SU-DHL-6 (cell line): ENCODE measurements around the gene MXD4.

Source experiments
- H2AFZ ChIP-seq: fragments of 200-600 bp; sonication (generic); 2 replicates; pipeline ENCODE4 v1.6.1; 2014; ENCODE audit warnings: low read depth, mild to moderate bottlenecking, moderate library complexity, mixed read lengths, antibody characterized with exemption, low read length; ENCODE audit not compliant: severe bottlenecking
- H3F3A ChIP-seq: fragments of 200-600 bp; shearing (Covaris generic); 2 replicates; pipeline ENCODE4 v1.6.0; 2016; ENCODE audit warnings: antibody characterized with exemption, mild to moderate bottlenecking; ENCODE audit not compliant: insufficient read depth
- H3K27ac ChIP-seq: fragments of 200-600 bp; sonication (generic); 2 replicates; pipeline ENCODE4 v1.5.1; 2016; ENCODE audit warnings: low read depth, mild to moderate bottlenecking, low read length, moderate library complexity, mixed read lengths
- H3K27me3 ChIP-seq: fragments of 200-600 bp; sonication (generic), shearing (Covaris generic); 2 replicates; pipeline ENCODE4 v1.6.0; 2014; ENCODE audit warnings: mild to moderate bottlenecking, low read length
- H3K36me3 ChIP-seq: fragments of 200-600 bp; sonication (generic); 2 replicates; pipeline ENCODE4 v1.6.1; 2014; ENCODE audit warnings: mild to moderate bottlenecking, low read length, mixed read lengths
- H3K4me2 ChIP-seq: fragments of 300-600, 200-600 bp; shearing (Covaris generic), sonication (generic); 2 replicates; pipeline ENCODE4 v1.6.0; 2014; ENCODE audit warnings: low read length, low read depth, mild to moderate bottlenecking; ENCODE audit not compliant: poor library complexity, severe bottlenecking
- H3K4me3 ChIP-seq: fragments of 200-600 bp; sonication (generic); 2 replicates; pipeline ENCODE4 v1.5.1; 2014; ENCODE audit warnings: antibody characterized with exemption, low read length, mild to moderate bottlenecking, mixed read lengths; ENCODE audit not compliant: insufficient read depth, poor library complexity, severe bottlenecking
- H3K79me2 ChIP-seq: fragments of 200-600 bp; sonication (generic); 2 replicates; pipeline ENCODE4 v1.6.1; 2014; ENCODE audit warnings: mild to moderate bottlenecking, low read length, moderate library complexity; ENCODE audit not compliant: insufficient read depth
- H3K9ac ChIP-seq: fragments of 200-600 bp; sonication (generic); 2 replicates; pipeline ENCODE4 v1.7.0; 2014; ENCODE audit warnings: mild to moderate bottlenecking, low read length
- H3K9me2 ChIP-seq: fragments of 200-600 bp; sonication (generic); replicated peaks from 2 replicates; pipeline ENCODE4 v1.6.1; 2014; ENCODE audit warnings: low read length; ENCODE audit not compliant: insufficient read depth
- H3K9me3 ChIP-seq: fragments of 200-600 bp; sonication (generic); 2 replicates; pipeline ENCODE4 v1.6.1; 2014; ENCODE audit warnings: low read length, mixed read lengths; ENCODE audit not compliant: insufficient read depth
- H4K20me1 ChIP-seq: fragments of 200-600 bp; sonication (generic); 2 replicates; pipeline ENCODE4 v1.6.1; 2014; ENCODE audit warnings: low read depth, mild to moderate bottlenecking, antibody characterized with exemption, low read length, moderate library complexity, mixed read lengths
- EZH2phosphoT487 ChIP-seq: fragments of 200-600 bp; sonication (generic), shearing (Covaris generic); conservative IDR thresholded peaks from 2 replicates; pipeline ENCODE4 v1.6.1; 2018; ENCODE audit warnings: mild to moderate bottlenecking, antibody characterized with exemption, low read length, moderate library complexity, mixed read lengths
- TF ChIP-seq, protein P1 (sequence below): fragments of 200-600 bp; sonication (generic); IDR thresholded peaks from one replicate; pipeline ENCODE4 v1.5.1; 2017; ENCODE audit warnings: antibody characterized with exemption, mild to moderate bottlenecking, low read length, moderate library complexity; ENCODE audit not compliant: insufficient read depth, poor library complexity, severe bottlenecking

The MXD4 gene

DNA sequence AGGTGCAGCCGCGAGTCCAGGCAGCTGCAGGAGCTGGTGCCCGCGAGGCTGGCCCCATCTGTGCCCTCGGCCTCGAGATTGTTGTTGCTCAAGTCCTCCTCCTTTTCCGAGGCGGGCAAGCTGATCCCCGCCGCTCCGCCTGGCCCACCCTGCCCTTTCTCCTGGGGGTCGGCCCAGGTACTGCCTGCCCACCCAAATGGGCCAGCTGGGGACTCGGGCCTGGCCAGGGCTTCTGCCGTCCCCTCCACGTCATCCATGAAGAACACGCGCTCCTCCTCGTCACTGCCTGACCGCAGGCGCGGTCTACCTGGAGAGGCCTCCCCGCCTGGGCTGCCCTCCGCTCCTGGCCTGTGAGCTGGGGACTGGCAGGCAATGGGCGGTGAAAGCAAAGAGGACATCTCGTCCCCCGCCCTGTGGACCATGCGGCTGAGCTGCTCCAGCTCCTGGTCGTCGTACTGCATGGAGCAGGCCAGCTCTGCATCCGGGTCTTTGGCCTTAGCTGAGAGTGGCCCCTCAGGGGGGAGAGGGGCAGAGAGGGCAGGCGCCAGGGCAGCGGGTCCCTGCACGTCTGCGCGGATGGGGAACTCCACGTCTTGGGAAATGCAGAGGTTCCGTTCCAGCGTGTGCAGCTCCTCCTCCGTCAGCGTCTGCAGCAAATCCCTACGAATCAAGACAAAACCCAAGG lies 43.1 kb upstream of the MXD4 start:
- H3K9me3 ChIP-seq: no peaks in the 10 kb centered on the region
- no peaks in the 10 kb centered on the region for H3K27me3 ChIP-seq
- no peaks in the 10 kb centered on the region for H3F3A ChIP-seq
- H3K9ac ChIP-seq: no peak overlapping the region
- no peak overlapping the region for H3K4me2 ChIP-seq
- TF ChIP-seq EZH2phosphoT487: no peak
- TF ChIP-seq, protein P1, sequence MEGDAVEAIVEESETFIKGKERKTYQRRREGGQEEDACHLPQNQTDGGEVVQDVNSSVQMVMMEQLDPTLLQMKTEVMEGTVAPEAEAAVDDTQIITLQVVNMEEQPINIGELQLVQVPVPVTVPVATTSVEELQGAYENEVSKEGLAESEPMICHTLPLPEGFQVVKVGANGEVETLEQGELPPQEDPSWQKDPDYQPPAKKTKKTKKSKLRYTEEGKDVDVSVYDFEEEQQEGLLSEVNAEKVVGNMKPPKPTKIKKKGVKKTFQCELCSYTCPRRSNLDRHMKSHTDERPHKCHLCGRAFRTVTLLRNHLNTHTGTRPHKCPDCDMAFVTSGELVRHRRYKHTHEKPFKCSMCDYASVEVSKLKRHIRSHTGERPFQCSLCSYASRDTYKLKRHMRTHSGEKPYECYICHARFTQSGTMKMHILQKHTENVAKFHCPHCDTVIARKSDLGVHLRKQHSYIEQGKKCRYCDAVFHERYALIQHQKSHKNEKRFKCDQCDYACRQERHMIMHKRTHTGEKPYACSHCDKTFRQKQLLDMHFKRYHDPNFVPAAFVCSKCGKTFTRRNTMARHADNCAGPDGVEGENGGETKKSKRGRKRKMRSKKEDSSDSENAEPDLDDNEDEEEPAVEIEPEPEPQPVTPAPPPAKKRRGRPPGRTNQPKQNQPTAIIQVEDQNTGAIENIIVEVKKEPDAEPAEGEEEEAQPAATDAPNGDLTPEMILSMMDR: no peak
- no peak overlapping the region for H2AFZ ChIP-seq
- H4K20me1 ChIP-seq: no peaks in the 10 kb centered on the region
- no peaks in the 10 kb centered on the region for H3K79me2 ChIP-seq
- no peaks in the 10 kb centered on the region for H3K9me2 ChIP-seq
- H3K36me3 ChIP-seq: no peaks in the 10 kb centered on the region
- no peak overlapping the region for H3K27ac ChIP-seq
- no peak overlapping the region for H3K4me3 ChIP-seq

DNA sequence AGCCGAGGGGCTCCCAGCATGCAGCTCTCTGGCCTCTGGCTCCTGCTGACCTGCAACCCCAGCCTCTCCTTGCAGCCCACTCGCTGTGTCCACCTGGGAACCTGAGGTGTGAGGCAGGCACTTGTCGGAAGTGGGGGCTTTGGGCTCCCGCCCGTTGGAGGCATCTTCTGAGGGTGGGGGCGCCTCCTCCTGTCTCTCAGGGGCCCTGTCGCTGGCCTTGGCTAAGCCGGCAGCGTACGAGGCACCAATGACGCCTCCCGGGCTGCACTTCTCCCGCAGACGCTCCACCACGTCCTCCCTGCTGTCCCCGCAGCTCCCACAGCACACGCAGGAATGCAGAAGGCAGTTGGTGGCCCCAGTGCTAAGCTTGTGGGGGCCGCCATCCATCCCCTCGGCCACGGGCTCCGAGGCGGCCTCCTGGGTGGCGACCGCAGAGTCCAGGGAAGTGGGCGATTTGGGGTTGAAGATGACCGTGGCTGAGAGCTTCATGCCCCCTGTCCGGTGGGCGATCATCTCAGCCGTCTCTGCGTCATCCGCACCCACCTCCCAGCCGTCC lies 42.5 kb upstream of the MXD4 start:
- no peaks in the 10 kb centered on the region for H3K9me2 ChIP-seq
- H3K79me2 ChIP-seq: no peaks in the 10 kb centered on the region
- no peaks in the 10 kb centered on the region for H3F3A ChIP-seq
- no peaks in the 10 kb centered on the region for H3K27me3 ChIP-seq
- H3K36me3 ChIP-seq: no peaks in the 10 kb centered on the region
- no peaks in the 10 kb centered on the region for H4K20me1 ChIP-seq
- H3K9ac ChIP-seq: no peak overlapping the region
- no peak overlapping the region for H3K4me2 ChIP-seq
- H2AFZ ChIP-seq: no peak overlapping the region
- no peak for TF ChIP-seq EZH2phosphoT487
- TF ChIP-seq, protein P1: no peak
- no peak overlapping the region for H3K27ac ChIP-seq
- H3K9me3 ChIP-seq: no peaks in the 10 kb centered on the region
- H3K4me3 ChIP-seq: no peak overlapping the region

DNA sequence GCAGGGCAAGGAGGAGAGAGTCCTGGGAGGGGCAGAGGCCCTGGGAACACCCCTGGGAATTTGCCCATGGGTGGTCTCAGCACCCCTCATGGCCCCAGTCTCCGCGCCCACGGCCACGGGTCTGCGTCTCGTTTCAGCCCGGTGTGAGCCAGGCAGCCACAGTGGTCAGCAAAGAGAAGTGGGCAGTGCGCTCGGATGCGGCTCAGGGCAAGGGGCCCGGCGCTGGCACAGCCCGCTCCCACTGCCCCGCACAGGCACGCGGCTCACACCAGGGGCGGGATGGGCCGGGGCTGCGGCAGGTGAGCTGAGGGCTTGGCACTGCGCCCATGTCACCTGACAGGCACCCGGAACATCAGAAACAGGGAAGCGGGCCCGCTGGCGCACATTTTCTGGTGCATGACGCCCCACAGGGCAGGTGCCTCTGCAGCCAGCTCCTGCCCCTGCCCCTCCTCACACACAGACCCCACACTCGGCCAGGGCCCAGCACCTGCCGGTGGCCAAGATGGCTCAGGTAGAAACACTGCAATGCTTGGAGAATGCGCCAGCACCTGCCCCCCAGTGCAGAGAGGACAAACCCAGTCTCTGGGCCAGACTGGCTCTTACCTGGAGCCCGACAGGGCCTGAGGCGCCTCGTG lies 41.9 kb upstream of the MXD4 start:
- H3K9me3 ChIP-seq: no peaks in the 10 kb centered on the region
- H3K4me2 ChIP-seq: no peak overlapping the region
- H3K36me3 ChIP-seq: no peaks in the 10 kb centered on the region
- H3K9ac ChIP-seq: no peak overlapping the region
- no peaks in the 10 kb centered on the region for H3F3A ChIP-seq
- H3K27ac ChIP-seq: no peak overlapping the region
- H3K4me3 ChIP-seq: no peak overlapping the region
- H4K20me1 ChIP-seq: no peaks in the 10 kb centered on the region
- H3K9me2 ChIP-seq: no peaks in the 10 kb centered on the region
- TF ChIP-seq, protein P1: no peak
- no peak for TF ChIP-seq EZH2phosphoT487
- no peaks in the 10 kb centered on the region for H3K79me2 ChIP-seq
- H2AFZ ChIP-seq: no peak overlapping the region
- no peaks in the 10 kb centered on the region for H3K27me3 ChIP-seq
